ENCODE results near the gene KCTD3. TPM values are rescaled to one million over a fixed set of nuclear protein-coding genes. Genes with fewer than 3 reads are reported as not detected.

Gene KCTD3
- total RNA-seq, 1 donor from 2014 or later: 70.5 TPM

DNA sequence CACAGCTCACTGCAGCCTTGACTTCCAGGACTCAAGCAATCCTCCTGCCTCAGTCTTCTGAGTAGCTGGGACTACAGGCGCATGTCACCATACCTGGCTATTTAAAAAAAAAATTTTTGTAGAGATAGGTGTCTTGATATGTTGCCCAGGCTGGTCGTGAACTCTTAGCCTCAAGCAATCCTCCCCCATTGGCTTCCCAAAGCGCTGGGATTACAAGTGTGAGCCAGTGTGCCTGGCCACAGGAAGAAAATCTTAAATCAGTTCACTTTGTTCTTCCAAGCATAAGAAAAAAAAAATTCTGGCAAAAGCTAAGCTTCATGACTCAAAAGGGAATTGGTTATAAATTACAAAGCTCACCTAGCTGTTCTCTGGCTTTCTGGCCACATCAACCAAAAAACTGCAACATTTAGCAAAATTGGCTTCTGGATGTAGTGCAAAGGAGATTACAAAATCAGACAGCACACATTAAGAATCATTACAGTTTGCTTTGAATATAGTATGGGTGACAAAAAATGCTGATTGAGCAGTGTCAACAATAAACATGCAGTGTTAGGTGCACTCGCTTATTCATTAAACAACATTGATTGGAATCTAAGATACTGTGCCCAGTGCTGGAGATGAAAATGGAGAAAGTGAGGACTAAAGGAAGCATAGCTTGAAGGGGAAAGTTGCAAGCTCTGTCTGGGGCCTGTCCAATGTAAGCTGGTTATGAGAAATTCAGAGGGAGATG, 76.7 kb downstream of the KCTD3 start:
- Mint-ChIP-seq H3K4me1 (ENCODE audit: low read depth) (peaks cover 2% of the 10 kb centered on the region), H3K36me3 (ENCODE audit: insufficient read depth) (no peaks in the 10 kb centered on the region), H3K27ac (no peak overlapping the region), H3K27me3 (peaks cover 32% of the 10 kb centered on the region), H3K4me3 (ENCODE audit: low read depth) (no peak overlapping the region), H3K9me3 (ENCODE audit: low read depth) (peaks cover 5% of the 10 kb centered on the region)
- DNase-seq (ENCODE audit: low spot score, unreplicated experiment): no peak
- TF ChIP-seq, protein P1, sequence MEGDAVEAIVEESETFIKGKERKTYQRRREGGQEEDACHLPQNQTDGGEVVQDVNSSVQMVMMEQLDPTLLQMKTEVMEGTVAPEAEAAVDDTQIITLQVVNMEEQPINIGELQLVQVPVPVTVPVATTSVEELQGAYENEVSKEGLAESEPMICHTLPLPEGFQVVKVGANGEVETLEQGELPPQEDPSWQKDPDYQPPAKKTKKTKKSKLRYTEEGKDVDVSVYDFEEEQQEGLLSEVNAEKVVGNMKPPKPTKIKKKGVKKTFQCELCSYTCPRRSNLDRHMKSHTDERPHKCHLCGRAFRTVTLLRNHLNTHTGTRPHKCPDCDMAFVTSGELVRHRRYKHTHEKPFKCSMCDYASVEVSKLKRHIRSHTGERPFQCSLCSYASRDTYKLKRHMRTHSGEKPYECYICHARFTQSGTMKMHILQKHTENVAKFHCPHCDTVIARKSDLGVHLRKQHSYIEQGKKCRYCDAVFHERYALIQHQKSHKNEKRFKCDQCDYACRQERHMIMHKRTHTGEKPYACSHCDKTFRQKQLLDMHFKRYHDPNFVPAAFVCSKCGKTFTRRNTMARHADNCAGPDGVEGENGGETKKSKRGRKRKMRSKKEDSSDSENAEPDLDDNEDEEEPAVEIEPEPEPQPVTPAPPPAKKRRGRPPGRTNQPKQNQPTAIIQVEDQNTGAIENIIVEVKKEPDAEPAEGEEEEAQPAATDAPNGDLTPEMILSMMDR (IDR thresholded peaks at IDR 0.05; ENCODE audit: unreplicated experiment): no peak

DNA sequence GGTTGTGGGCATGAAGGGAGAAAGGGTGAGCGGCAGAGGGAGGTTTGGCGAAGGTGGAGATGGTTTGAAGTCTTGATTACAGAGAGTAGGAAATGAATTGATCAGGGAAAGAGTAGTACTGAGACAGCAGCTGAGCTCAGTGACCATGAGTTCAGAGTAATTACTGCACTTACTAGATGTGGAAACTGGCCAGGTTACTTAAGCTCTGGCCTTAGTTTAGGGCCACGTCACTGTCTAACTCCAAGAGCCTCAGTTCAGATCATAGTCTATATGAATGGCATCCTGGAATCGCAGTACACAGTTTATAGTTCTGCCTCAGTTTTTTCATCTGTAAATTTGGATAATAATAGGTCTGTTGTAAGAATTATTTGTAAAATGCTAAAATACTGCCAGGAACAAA, 78.1 kb downstream of the KCTD3 start:
- Mint-ChIP-seq H3K36me3 (ENCODE audit: insufficient read depth) (no peaks in the 10 kb centered on the region), H3K4me3 (ENCODE audit: low read depth) (no peak overlapping the region), H3K27me3 (peaks cover 44% of the 10 kb centered on the region), H3K4me1 (ENCODE audit: low read depth) (peaks cover 2% of the 10 kb centered on the region), H3K9me3 (ENCODE audit: low read depth) (peaks cover 5% of the 10 kb centered on the region), H3K27ac (no peak overlapping the region)
- no peak for DNase-seq (ENCODE audit: low spot score, unreplicated experiment)
- TF ChIP-seq, protein P1 (IDR thresholded peaks at IDR 0.05; ENCODE audit: unreplicated experiment): no peak

DNA sequence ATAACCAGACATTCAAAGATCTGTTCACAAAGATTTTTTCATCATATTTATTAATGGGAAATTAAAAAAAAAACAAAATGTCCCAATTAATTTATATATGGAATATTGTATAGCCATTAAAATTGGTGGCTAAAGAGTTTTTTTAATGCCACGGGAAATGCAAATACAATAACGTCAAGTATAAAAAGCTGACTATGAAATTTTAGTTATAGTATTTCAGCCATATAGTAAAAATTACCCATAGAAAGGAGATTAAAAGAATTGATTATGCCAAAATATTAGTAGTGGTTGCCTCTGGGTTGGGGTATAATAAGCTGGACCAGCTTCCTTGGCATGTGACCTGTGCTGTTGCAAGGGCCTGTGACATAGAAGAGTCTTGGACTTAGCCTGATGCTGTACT, 78.8 kb downstream of the KCTD3 start:
- H3K4me3 Mint-ChIP-seq (ENCODE audit: low read depth): no peak overlapping the region
- no peaks in the 10 kb centered on the region for H3K36me3 Mint-ChIP-seq (ENCODE audit: insufficient read depth)
- no peak for DNase-seq (ENCODE audit: low spot score, unreplicated experiment)
- H3K9me3 Mint-ChIP-seq (ENCODE audit: low read depth): peaks cover 5% of the 10 kb centered on the region
- TF ChIP-seq, protein P1 (IDR thresholded peaks at IDR 0.05; ENCODE audit: unreplicated experiment): no peak
- peaks cover 6% of the 10 kb centered on the region for H3K4me1 Mint-ChIP-seq (ENCODE audit: low read depth)
- H3K27ac Mint-ChIP-seq: no peak overlapping the region
- peaks cover 51% of the 10 kb centered on the region for H3K27me3 Mint-ChIP-seq

DNA sequence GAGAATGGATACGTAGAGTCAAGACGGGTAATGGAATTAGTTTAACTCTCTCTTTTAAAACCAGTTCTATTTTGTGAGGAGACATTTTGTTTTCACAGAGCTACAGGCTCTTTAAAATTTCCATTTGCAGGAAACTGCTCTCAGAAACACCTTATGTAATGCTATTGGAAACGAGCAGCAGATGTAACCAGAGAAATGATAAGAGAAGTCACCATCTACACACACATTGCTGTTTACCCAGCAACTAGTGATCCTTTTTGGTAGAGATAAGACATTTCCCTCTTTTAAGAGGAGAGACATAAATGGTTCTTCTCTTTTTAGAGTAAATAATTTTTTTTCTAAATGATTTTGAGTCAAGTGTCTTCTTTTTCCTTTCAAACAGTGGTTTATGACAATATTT, 80.6 kb downstream of the KCTD3 start:
- Mint-ChIP-seq H3K4me1 (ENCODE audit: low read depth) (peaks cover 12% of the 10 kb centered on the region), H3K27me3 (peaks cover 70% of the 10 kb centered on the region), H3K36me3 (ENCODE audit: insufficient read depth) (no peaks in the 10 kb centered on the region), H3K9me3 (ENCODE audit: low read depth) (peaks cover 5% of the 10 kb centered on the region), H3K4me3 (ENCODE audit: low read depth) (no peak overlapping the region), H3K27ac (no peak overlapping the region)
- TF ChIP-seq, protein P1 (IDR thresholded peaks at IDR 0.05; ENCODE audit: unreplicated experiment): no peak
- DNase-seq (ENCODE audit: low spot score, unreplicated experiment): no peak

DNA sequence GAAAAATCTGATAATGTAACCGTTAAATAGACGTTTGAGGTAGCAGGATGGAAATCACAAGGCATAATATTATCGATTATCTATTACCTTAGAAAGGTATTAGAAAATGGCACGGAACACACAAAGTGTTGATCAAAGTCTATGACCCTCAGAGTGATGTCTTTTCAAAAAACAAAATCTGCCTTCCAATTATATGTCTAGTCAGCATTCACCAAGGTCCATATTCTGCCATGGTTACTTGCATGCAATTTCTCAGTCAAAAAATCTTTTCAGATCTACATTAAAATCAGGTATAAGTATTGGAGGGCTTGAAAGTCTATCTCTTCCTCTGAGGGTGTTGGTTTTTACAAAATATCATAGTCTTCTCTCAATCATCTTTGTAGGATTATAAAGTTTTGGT, 81.9 kb downstream of the KCTD3 start:
- Mint-ChIP-seq H3K27me3 (peaks cover 79% of the 10 kb centered on the region), H3K36me3 (ENCODE audit: insufficient read depth) (no peaks in the 10 kb centered on the region), H3K27ac (no peak overlapping the region), H3K9me3 (ENCODE audit: low read depth) (peaks cover 3% of the 10 kb centered on the region), H3K4me1 (ENCODE audit: low read depth) (peaks cover 12% of the 10 kb centered on the region), H3K4me3 (ENCODE audit: low read depth) (no peak overlapping the region)
- no peak for DNase-seq (ENCODE audit: low spot score, unreplicated experiment)
- TF ChIP-seq, protein P1 (IDR thresholded peaks at IDR 0.05; ENCODE audit: unreplicated experiment): no peak
